AG04449 (cell line): ENCODE measurements around the gene SCN8A.

Experiments used
- CTCF ChIA-PET: fragments of 350-600 bp; formaldehyde crosslinking; extraction: SDS; loops from one replicate; lab custom pipeline; 2021; ENCODE audit warnings: antibody characterized with exemption; lab: Yijun Ruan, JAX
- POLR2A ChIA-PET: fragments of 400-600, 350-600 bp; formaldehyde crosslinking; extraction: SDS; loops from one replicate; lab custom pipeline; 2020; ENCODE audit warnings: antibody characterized with exemption, inconsistent platforms; lab: Yijun Ruan, JAX
- DNase-seq: peaks from one replicate; pipeline ENCODE4 v3.0.0-alpha.2; 2010; ENCODE audit warnings: low read depth, low spot score
- H3K4me3 ChIP-seq: 2 replicates; pipeline ENCODE4 v1.5.1; 2011; ENCODE audit warnings: low read depth, mild to moderate bottlenecking, control low read depth, low read length
- CTCF ChIP-seq: IDR thresholded peaks from one replicate; pipeline ENCODE4 v1.5.1; 2011; ENCODE audit warnings: mild to moderate bottlenecking, moderate library complexity, low read length, control low read depth, inconsistent platforms; ENCODE audit not compliant: insufficient read depth; ENCODE audit errors: missing control alignments

The SCN8A gene

GRCh38 chr12:51753980-51754675 is 163.1 kb downstream of the SCN8A start:
- POLR2A ChIA-PET, result no interaction called here
- no peak overlapping the region for H3K4me3 ChIP-seq
- no peak for DNase-seq
- TF ChIP-seq CTCF, result no peak
- CTCF ChIA-PET, result interaction anchor here (1.2 kb wide), 1 partner anchor 31 kb away, joined by 3 read pairs; no protein-coding TSS in a partner anchor

GRCh38 chr12:51755251-51755650 is 164.2 kb downstream of the SCN8A start:
- no peak for DNase-seq
- POLR2A ChIA-PET, result no interaction called here
- TF ChIP-seq CTCF, result no peak
- H3K4me3 ChIP-seq, result no peak overlapping the region
- CTCF ChIA-PET, result interaction anchor here (1.2 to 1.3 kb wide), 2 partner anchors 32 to 63 kb away, joined by 3 to 4 read pairs; no protein-coding TSS in a partner anchor

- H3K4me3 ChIP-seq, result no peak overlapping the region
- ChIA-PET CTCF (no interaction called here), POLR2A (no interaction called here)
- no peak for TF ChIP-seq CTCF
- no peak for DNase-seq
Observed at GRCh38 chr12:51759175-51759574, 168.1 kb downstream of the SCN8A start.

GRCh38 chr12:51759695-51760094 is 168.7 kb downstream of the SCN8A start:
- ChIA-PET POLR2A (no interaction called here), CTCF (no interaction called here)
- no peak for TF ChIP-seq CTCF
- no peak overlapping the region for H3K4me3 ChIP-seq
- DNase-seq, result no peak

- ChIA-PET POLR2A (no interaction called here), CTCF (no interaction called here)
- no peak for TF ChIP-seq CTCF
- no peak for DNase-seq
- no peak overlapping the region for H3K4me3 ChIP-seq
Observed at GRCh38 chr12:51760231-51760630, 169.2 kb downstream of the SCN8A start.

GRCh38 chr12:51763743-51764142 is 172.7 kb downstream of the SCN8A start:
- no peak overlapping the region for H3K4me3 ChIP-seq
- ChIA-PET POLR2A (no interaction called here), CTCF (no interaction called here)
- no peak for TF ChIP-seq CTCF
- DNase-seq, result no peak
